Uterus (tissue), 2 donors: ENCODE measurements around the gene SLC25A47.

Source experiments
- CTCF ChIP-seq, 4 experiments: fragments of 200-600 bp in 2 of 4; fragments of 450-650 bp in 2 of 4; sonication (generic) in 2 of 4; IDR thresholded peaks; one replicate each; pipeline ENCODE4 v1.5.1; 2016 to 2019; ENCODE audit warnings: antibody characterized with exemption in 4 of 4, mild to moderate bottlenecking in 2 of 4, moderate library complexity in 1 of 4
- POLR2A ChIP-seq, 2 donors: fragments of 450-650 bp; IDR thresholded peaks; one replicate each; pipeline ENCODE4 v1.6.1; 2016; ENCODE audit warnings: antibody characterized with exemption in 2 of 2, mild to moderate bottlenecking in 1 of 2, moderate library complexity in 1 of 2

- TF ChIP-seq CTCF (IDR thresholded peaks at IDR 0.05) (no peak), POLR2A (IDR thresholded peaks at IDR 0.05) (no peak)
These were observed 48.9 kb upstream of the SLC25A47 start for GRCh38 chr14:100274250-100274649.
